Muscle of leg (tissue), 11 donors: ENCODE data around the gene TFRC. TPM values are rescaled to one million over a fixed set of nuclear protein-coding genes. Genes with fewer than 3 reads are reported as not detected.
"Not testable (repeated sequence)": the region's sequence is repeated elsewhere in the genome, so short reads cannot be mapped to it uniquely, and the experiment has no call there.

ENCODE experiments used
- DNase-seq: peaks from one replicate; pipeline ENCODE4 v3.0.0; 2013
- H3K27ac ChIP-seq: one replicate; pipeline ENCODE4 v1.5.1; 2013; ENCODE audit warnings: mild to moderate bottlenecking, low read length, control low read depth
- H3K27me3 ChIP-seq: one replicate; pipeline ENCODE4 v1.6.1; 2013; ENCODE audit warnings: low read length; ENCODE audit not compliant: control insufficient read depth, insufficient read depth
- H3K36me3 ChIP-seq: one replicate; pipeline ENCODE4 v1.6.1; 2013; ENCODE audit warnings: low read length; ENCODE audit not compliant: control insufficient read depth, insufficient read depth
- H3K4me1 ChIP-seq: one replicate; pipeline ENCODE4 v1.6.1; 2013; ENCODE audit warnings: low read length; ENCODE audit not compliant: control insufficient read depth, insufficient read depth
- H3K4me3 ChIP-seq: one replicate; pipeline ENCODE4 v1.5.1; 2013; ENCODE audit warnings: low read length, control low read depth
- H3K9me3 ChIP-seq: replicated peaks from 2 replicates; pipeline ENCODE4 v1.6.1; 2013; ENCODE audit warnings: low read depth, low read length; ENCODE audit not compliant: control insufficient read depth
- WGBS: methylation state at CpG from one replicate; pipeline ENCODE4 v1.1.5; 2013; ENCODE audit warnings: missing lambda C conversion rate; ENCODE audit not compliant: insufficient coverage; 5-methylcytosine and 5-hydroxymethylcytosine counted together
- polyA plus RNA-seq, 8 donors: library from polyadenylated mRNA; unstranded; fragments of 120-200 nt; gene quantifications; one replicate each; pipeline versions ENCODE4 v1.2.1 to v1.2.3, GENCODE V29; 2013; ENCODE audit warnings: inconsistent platforms in 1 of 8, low replicate concordance in 1 of 8; ENCODE audit not compliant: insufficient read length in 8 of 8, insufficient read depth in 1 of 8
- total RNA-seq: library from RNA; stranded (reverse); fragments of 120-200 nt; gene quantifications from one replicate; pipeline ENCODE4 v1.2.4, GENCODE V29; 2013

The TFRC gene
- total and polyA plus RNA-seq, 9 donors: 24.7 to 46.2 (median 32.1) TPM

DNA sequence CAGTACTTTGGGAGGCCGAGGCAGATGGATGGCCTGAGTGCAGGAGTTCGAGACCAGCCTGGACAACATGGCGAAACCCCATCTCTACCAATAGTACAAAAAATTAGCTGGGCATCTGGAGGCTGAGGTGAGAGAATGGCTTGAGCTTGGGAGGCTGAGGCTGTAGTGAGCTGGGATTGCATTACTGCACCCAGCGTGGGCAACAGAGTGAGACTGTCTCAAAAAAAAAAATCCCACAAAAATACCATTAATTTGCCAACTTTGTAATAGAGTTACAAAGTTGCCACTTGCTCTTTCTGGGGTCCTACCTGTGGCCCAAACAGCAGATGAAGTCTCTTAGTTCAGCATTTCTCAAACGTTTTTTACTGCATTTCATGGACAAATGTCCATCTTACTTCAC is 6.0 kb upstream of the TFRC start:
- H3K27ac ChIP-seq: no peak overlapping the region
- DNase-seq: no peak
- H3K4me3 ChIP-seq: no peak overlapping the region
- H3K9me3 ChIP-seq: no peaks in the 10 kb centered on the region
- no CpG with 5 or more reads among the region's 5 CpGs for WGBS
- no peaks in the 10 kb centered on the region for H3K36me3 ChIP-seq
- H3K27me3 ChIP-seq: no peaks in the 10 kb centered on the region
- no peaks in the 10 kb centered on the region for H3K4me1 ChIP-seq

DNA sequence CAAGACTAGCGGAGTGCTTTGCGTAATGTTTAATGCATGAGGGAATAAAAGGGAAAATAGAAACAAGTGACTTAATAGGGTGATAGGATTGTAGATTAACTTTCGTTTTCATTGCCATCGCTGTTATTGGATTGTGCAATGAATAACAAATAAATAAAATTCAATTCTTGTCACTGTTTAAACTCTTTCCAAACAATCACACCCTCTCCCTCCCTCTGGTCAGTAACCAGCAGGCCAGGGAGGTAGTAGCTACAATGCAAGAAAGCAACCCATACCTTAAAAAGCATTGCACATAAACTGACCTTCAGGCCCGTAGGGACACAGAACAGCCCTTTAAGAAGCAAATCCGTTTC is 705 bp upstream of the TFRC start:
- H3K4me1 ChIP-seq: peaks cover 8% of the 10 kb centered on the region
- H3K27ac ChIP-seq: peak overlapping the region; percentile 93
- peak overlapping the region; percentile 91 for H3K4me3 ChIP-seq
- H3K36me3 ChIP-seq: no peaks in the 10 kb centered on the region
- H3K9me3 ChIP-seq: no peaks in the 10 kb centered on the region
- no CpG with 5 or more reads among the region's 6 CpGs for WGBS
- no peak for DNase-seq
- no peaks in the 10 kb centered on the region for H3K27me3 ChIP-seq

DNA sequence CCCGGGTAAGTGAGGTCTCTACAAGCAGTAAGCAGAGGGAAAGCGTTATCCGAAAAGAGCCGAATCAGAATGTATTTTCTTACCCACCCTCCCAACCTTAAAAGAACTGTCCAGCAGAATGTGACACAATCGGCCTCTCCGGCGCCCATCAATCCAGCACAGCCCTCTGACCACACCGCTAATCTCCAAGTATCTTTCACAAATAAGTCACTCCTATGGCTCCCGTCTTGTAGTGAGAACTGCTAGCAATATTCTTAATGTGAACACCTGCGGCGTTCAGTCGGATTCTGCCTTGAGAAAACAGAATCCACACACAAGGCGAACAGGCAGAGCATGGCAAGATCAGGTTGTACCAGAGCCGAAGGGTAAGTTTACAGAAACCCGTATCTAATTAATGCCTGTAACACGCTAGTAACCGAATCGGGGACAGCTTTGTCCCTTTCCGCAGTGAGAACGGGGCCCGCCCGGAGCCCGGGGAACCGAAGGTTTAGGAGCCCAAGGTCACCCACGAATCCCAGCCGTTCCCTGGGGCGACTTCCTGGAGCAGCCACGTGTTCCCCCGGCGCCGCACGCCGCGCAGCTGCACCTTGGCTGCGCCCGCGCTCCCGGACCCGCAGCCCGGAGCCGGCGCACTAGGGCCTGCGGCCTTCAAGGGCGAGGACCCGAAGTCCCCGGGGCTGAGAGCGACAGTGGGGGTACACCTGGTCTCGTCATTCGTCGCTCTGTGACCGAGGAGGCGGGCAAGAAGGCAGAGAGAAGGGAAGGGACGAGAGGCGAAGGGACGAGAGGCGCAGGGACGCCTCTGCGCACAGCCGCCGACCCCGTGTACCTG is 672 bp downstream of the TFRC start:
- Histone ChIP-seq H3K27ac (peak overlapping the region; percentile 93), H3K9me3 (no peaks in the 10 kb centered on the region), H3K4me3 (peak overlapping the region; percentile 91), H3K4me1 (peaks cover 8% of the 10 kb centered on the region), H3K27me3 (no peaks in the 10 kb centered on the region), H3K36me3 (no peaks in the 10 kb centered on the region)
- DNase-seq: peak; percentile 64
- WGBS: 0% methylated on average over 52 of the region's 61 CpGs

DNA sequence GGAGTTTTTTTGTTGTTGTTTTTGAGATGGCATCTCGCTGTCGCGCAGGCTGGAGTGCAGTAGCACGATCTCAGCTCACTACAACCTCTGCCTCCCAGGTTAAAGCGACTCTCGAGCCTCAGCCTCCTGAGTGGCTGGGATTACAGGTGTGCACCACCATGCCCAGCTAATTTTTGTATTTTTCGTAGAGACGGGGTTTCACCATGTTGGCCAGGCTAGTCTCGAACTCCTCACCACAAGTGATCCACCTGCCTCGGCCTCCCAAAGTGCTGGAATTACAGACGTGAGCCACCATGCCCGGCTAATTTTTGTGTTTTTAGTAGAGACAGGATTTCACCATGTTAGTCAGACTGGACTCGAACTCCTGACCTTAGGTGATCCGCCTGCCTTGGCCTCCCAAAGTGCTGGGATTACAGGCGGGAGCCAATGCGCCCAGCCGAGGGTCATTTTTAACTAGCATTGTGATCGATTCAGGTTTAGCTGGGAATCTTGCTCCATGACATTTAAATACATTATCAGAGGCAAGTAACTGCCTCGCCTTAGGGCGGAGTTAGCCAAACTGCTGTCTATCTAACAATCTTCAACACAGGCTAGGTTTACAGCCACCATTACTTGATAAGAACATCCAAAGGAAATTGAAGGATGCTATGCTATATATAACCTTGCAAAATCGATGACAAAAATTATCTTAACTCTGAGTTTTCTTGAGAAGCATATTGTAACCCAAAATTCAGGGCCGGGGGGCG is 1.6 kb downstream of the TFRC start:
- H3K4me3 ChIP-seq: peak overlapping the region; percentile 91
- H3K4me1 ChIP-seq, H3K27me3 ChIP-seq, H3K36me3 ChIP-seq, H3K9me3 ChIP-seq, DNase-seq: not testable (repeated sequence)
- peak overlapping the region; percentile 93 for H3K27ac ChIP-seq
- WGBS: 93% methylated on average over 15 of the region's 23 CpGs

DNA sequence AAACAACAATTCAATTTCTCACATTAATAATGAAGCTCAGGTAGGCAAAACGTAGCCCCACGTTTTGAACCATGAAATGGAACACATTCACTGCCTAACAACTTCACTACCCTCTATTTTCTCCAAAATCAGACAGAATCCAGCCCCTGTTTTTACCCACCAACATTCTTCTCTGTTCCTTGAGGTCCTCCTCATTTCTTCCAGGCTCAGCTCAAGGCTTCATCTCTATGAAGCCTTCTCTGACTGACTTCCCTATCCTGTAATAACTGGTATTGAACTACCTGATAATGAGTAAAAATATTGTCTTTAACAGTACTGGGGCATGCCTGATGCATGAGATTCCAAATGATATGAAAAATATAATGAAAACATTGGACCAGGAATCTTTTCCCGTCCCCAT is 2.2 kb downstream of the TFRC start:
- Histone ChIP-seq H3K4me3 (no peak overlapping the region), H3K27ac (no peak overlapping the region), H3K27me3 (no peaks in the 10 kb centered on the region), H3K9me3 (no peaks in the 10 kb centered on the region), H3K4me1 (peaks cover 8% of the 10 kb centered on the region), H3K36me3 (peaks cover 11% of the 10 kb centered on the region)
- no peak for DNase-seq
- 74% methylated on average over 2 of the region's 3 CpGs for whole genome bisulfite sequencing

DNA sequence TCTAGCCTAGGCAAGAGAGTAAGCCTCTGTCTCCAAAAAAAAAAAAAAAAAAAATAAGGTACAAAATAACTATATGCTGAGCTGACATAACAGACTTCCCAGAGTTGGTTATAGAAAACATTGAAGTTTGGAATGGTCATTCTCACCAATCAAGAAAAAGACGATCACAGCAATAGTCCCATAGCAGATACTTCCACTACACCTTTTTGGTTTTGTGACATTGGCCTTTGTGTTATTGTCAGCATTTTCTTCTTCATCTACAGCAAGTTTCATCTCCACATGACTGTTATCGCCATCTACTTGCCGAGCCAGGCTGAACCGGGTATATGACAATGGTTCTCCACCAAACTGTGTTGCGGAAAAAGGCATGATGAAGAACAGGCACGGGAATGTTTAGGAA is 6.9 kb downstream of the TFRC start:
- no peaks in the 10 kb centered on the region for H3K4me1 ChIP-seq
- H3K4me3 ChIP-seq: no peak overlapping the region
- no CpG with 5 or more reads among the region's 6 CpGs for WGBS
- no peaks in the 10 kb centered on the region for H3K27me3 ChIP-seq
- H3K27ac ChIP-seq: no peak overlapping the region
- DNase-seq: no peak
- H3K36me3 ChIP-seq: peaks cover 45% of the 10 kb centered on the region
- H3K9me3 ChIP-seq: no peaks in the 10 kb centered on the region

DNA sequence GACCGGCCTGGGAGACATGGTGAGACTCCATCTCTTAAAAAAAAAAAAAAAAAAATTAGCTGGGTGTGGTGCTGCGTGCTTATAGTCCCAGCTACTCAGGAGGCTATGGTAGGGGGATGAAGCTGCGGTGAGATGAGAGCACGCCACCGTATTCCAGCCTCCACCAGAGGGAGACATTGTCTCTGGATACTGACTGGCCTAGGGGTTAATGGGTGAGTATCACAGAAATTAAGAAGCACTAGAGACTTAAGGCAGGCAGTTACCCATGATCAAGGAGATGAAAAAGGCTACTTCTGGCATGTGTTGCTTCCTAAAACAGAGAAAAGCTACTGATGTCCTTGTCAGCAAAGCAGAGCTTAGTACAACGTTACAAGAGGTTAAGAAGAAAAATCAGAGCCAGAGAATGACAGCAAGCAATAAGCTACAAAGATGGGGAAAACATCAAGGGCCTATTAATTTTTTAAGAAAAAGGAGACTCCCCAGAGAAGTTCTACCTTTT is 8.6 kb downstream of the TFRC start:
- Histone ChIP-seq H3K4me1 (no peaks in the 10 kb centered on the region), H3K9me3 (no peaks in the 10 kb centered on the region), H3K27me3 (no peaks in the 10 kb centered on the region), H3K27ac (no peak overlapping the region), H3K36me3 (peaks cover 50% of the 10 kb centered on the region), H3K4me3 (no peak overlapping the region)
- WGBS: 15% methylated on average over 4 of the region's 6 CpGs
- peak; percentile 83 for DNase-seq

DNA sequence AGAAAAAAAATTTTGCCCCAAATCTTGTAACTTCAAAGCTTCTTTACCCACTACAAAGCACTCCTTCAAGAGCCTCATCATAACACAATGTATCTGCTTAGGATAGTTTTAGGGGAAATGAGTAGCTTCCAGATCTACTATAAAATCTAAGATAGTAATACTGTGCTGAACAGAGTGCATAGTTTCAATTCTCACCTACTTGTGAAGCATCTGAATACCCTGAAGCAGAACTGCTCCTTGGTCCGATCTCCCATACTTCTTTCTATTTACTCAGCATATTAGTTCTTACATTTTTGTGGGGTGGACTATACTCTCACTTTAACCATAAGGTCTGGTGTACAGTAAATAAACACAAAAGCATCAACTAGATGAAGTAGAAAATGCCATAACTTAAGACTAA is 9.6 kb downstream of the TFRC start:
- H3K27ac ChIP-seq: no peak overlapping the region
- WGBS: no CpG with 5 or more reads among the region's 1 CpG
- H3K4me3 ChIP-seq: no peak overlapping the region
- no peaks in the 10 kb centered on the region for H3K27me3 ChIP-seq
- DNase-seq: no peak
- peaks cover 57% of the 10 kb centered on the region for H3K36me3 ChIP-seq
- no peaks in the 10 kb centered on the region for H3K4me1 ChIP-seq
- no peaks in the 10 kb centered on the region for H3K9me3 ChIP-seq

DNA sequence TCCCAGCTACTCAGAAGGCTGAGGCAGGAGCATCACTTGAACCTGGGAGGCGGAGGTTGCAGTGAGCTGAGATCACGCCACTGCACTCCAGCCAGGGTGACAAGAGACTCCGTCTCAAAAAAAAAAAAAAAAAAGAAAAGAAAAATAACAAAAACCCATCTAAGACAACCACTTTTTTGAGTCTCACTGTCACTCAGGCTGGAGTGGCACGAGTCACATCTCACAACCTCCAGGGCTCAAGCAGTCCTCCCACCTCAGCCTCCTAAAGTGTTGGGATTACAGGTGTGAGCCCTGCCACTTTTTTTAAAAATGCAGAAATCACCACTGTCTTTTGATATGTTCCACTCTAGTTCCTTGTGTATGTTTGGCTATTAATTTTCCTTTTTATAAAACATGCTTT is 13.1 kb downstream of the TFRC start:
- H3K4me1 ChIP-seq, H3K4me3 ChIP-seq, H3K9me3 ChIP-seq, DNase-seq, H3K27ac ChIP-seq, H3K27me3 ChIP-seq: not testable (repeated sequence)
- H3K36me3 ChIP-seq: peaks cover 63% of the 10 kb centered on the region
- WGBS: no CpG with 5 or more reads among the region's 4 CpGs

DNA sequence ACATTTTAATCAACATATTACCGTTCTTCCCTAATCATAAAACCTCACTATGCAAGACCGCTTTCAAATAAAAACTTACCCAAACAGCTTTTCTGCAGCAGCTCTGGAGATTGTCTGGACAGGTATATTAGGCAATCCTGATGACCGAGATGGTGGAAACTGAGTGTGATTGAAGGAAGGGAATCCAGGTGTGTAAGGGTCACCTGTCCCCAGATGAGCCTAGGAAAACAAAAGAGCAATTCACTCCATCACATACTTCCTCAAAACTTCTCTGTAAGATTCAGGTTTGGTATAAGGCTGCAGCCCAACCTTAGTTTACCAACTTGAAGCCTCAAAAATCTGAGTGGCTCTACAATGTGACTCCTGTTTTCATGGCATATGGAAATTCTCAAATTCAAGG is 14.5 kb downstream of the TFRC start:
- Histone ChIP-seq H3K9me3 (no peaks in the 10 kb centered on the region), H3K4me3 (no peak overlapping the region), H3K4me1 (no peaks in the 10 kb centered on the region), H3K27me3 (no peaks in the 10 kb centered on the region), H3K27ac (no peak overlapping the region), H3K36me3 (peaks cover 63% of the 10 kb centered on the region)
- no CpG with 5 or more reads among the region's 3 CpGs for WGBS
- no peak for DNase-seq
